Stomach (tissue), 4 donors: ENCODE data around the gene PIGP.

ENCODE experiments used
- POLR2A ChIP-seq, 4 donors: fragments of 450-650 bp; IDR thresholded peaks; one replicate each; pipeline ENCODE4 v1.6.1; 2016; ENCODE audit warnings: antibody characterized with exemption in 4 of 4, control low read depth in 2 of 4, mild to moderate bottlenecking in 1 of 4, moderate library complexity in 1 of 4
- TF ChIP-seq, protein P1 (sequence below), 7 experiments: fragments of 450-650 bp in 4 of 7; fragments of 200-600 bp in 3 of 7; sonication (generic) in 3 of 7; IDR thresholded peaks; one replicate each; pipeline ENCODE4 v1.5.1; 2016 to 2019; ENCODE audit warnings: antibody characterized with exemption in 7 of 7, control low read depth in 2 of 7, mild to moderate bottlenecking in 1 of 7

DNA sequence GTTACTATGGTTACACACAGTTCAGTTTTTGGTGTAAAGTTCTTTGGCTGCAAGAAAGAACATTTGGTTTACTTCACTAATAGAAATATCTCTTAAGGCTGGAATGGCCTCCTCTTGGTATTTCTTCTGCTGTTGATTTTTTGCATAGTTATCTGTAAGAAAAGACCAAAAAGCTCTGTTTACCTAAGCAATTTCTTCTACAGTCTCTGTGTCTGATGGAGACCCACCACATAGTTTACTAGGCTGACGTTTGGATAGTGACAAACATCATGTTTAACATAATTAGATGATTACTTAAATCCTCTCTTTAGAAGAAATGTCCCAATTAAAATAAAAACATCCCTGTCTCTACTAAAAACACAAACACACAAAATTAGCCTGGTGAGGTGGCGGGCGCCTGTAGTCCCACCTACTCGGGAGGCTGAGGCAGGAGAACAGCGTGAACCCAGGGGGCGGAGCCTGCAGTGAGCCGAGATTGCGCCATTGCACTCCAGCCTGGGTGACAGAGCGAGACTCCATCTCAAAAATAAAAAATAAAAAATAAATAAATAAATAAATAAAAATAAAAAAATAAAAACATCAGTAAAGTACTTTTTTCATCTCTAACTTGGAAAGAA lies 7.2 kb downstream of the PIGP start:
- TF ChIP-seq, protein P1, sequence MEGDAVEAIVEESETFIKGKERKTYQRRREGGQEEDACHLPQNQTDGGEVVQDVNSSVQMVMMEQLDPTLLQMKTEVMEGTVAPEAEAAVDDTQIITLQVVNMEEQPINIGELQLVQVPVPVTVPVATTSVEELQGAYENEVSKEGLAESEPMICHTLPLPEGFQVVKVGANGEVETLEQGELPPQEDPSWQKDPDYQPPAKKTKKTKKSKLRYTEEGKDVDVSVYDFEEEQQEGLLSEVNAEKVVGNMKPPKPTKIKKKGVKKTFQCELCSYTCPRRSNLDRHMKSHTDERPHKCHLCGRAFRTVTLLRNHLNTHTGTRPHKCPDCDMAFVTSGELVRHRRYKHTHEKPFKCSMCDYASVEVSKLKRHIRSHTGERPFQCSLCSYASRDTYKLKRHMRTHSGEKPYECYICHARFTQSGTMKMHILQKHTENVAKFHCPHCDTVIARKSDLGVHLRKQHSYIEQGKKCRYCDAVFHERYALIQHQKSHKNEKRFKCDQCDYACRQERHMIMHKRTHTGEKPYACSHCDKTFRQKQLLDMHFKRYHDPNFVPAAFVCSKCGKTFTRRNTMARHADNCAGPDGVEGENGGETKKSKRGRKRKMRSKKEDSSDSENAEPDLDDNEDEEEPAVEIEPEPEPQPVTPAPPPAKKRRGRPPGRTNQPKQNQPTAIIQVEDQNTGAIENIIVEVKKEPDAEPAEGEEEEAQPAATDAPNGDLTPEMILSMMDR (IDR thresholded peaks at IDR 0.05): no peak
- no peak for TF ChIP-seq POLR2A (IDR thresholded peaks at IDR 0.05)
